Activated CD8-positive, alpha-beta memory T cell treated with anti-CD3 and anti-CD28 coated beads for 36 hours (primary cell): ENCODE data around the gene CCDC183. TPM values are rescaled to one million over a fixed set of nuclear protein-coding genes. Genes with fewer than 3 reads are reported as not detected.
"Not testable (repeated sequence)": the region's sequence is repeated elsewhere in the genome, so short reads cannot be mapped to it uniquely, and the experiment has no call there.

Source experiments
- CTCF ChIA-PET: fragments of 350-600 bp; sonication (Branson Sonifier 250); formaldehyde crosslinking; loops from one replicate; lab custom pipeline; 2021; ENCODE audit warnings: antibody characterized with exemption; lab: Charles Lee
- POLR2A ChIA-PET: fragments of 350-600 bp; sonication (Branson Sonifier 250); formaldehyde crosslinking; loops from one replicate; lab custom pipeline; 2021; ENCODE audit warnings: antibody characterized with exemption; lab: Charles Lee
- total RNA-seq, 2 experiments: library from RNA; stranded (reverse); gene quantifications; one replicate each; pipeline ENCODE4 v1.2.3, GENCODE V29; 2021

The CCDC183 gene
- total RNA-seq, 2 experiments from 2014 or later = 0.46 TPM; not detected in 1

DNA sequence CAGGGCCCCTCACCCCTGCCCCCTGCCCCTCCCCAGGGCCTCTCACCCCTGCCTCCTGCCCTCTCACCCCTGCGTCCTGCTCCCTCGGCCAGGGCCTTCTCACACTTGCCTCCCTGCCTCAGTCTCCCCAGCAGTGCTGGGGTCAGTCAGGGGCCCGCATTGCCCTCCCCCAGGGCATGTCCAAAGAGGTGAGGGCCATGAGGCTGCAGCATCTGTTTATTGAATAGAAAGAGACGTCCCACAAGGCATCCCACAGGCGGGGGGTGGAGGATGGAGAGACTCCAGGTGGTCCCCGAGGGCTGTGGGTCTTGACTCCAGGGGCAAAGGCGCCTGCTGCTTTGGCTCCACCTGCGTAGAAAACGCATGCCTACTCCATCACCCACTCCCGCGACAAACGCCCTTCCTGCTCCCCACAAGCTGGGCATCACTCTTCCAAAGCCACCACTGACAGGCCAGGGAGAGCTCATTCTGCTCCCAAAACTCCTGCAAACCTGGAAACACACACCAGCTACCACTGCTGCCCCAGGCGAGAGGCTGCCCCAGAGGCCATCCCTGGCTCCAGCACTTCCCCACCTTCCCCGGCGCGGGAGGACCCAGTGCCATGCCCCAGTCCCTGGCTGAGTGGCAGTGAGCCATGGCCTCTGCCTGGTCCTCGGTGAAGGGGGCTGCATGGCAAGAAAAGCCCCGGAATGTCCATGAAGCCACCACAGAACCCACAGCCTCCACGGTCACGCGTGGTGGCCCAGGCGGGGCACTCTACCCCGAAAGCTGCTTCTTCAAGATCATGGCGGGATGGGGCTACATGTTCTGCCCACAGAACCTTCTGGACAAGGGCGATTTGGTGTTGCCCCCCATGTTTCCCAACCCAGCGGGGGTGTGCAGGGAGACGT is 36.5 kb upstream of the CCDC183 start:
- ChIA-PET POLR2A (no interaction called here), CTCF (interaction anchor here (0.9 to 1.2 kb wide), 2 partner anchors 13 to 15 kb away, joined by 3 read pairs; no protein-coding TSS in a partner anchor)

DNA sequence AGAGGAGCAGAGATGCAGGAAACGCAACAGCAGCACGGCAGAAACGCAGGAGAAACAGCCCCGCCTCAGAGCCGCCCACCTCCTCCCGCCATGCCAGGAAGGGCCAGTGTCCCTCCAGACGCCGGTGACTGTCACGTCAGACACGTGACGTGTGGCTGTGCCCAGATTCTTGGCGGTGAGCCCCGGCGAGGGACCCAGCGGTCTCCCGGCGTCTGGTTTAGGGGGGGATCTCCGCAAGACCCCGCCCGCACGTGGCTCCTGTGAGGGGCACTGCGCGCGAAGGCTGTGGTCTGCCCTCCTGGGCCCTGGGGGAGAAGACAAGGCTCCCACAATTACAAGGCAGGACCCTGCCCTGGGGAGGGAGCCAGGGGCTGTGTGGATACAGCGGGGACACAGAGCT is 35.7 kb upstream of the CCDC183 start:
- ChIA-PET POLR2A (no interaction called here), CTCF (interaction anchor here (0.9 to 1.2 kb wide), 2 partner anchors 12 to 16 kb away, joined by 3 read pairs; no protein-coding TSS in a partner anchor)

DNA sequence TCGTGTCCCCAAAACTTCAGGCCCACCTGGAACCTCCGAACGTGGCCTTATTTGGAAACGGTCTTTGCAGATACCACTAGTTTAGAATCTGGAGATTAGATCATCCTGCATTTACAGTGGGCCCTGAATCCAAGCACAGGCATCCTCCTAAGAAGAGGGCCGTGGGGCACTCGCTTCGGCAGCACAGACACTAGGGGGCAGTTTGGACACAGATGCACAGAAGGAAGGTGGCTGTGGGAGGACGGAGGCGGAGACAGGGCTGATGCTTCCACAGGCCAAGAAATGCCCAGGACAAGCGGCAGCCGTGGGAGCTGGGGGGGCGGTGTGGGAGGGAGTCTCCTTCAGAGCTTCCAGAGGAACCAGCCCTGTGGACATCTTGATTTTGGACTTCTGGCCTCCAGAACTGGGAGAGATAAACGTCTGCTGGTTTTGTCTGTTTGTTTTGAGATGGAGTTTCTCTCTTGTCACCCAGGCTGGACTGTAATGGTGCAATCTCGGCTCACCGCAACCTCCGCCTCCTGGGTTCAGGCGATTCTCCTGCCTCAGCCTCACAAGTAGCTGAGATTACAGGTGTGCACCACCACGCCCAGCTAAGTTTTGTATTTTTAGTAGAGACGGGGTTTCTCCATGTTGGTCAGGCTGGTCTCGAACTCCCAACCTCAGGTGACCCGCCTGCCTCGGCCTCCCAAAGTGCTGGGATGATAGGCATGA is 35.1 kb upstream of the CCDC183 start:
- POLR2A ChIA-PET = not testable (repeated sequence)

DNA sequence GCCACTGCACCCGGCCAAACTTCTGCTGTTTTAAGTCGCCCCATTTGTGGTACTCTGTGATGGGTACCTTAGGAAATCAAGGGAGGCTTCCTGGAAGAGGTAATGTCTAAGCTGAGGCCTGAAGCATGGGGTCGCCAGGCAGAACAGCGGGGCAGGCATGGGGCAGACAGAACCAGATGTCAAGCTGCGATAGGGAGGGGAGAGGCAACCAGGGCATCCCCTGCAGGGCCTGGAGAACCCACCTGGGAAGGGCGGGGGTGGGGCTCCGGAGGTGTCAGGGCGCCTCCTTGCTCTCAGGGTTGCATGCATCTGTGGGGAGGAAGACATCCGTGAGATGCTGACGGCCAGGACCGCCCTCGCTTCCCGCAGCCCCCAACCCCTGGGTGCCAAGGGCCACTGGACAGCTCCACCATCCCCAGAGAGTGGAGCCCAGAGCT is 34.6 kb upstream of the CCDC183 start:
- POLR2A ChIA-PET = no interaction called here
- CTCF ChIA-PET = no interaction called here

More for the DNA sequence above, 35.1 kb upstream of the CCDC183 start:
- CTCF ChIA-PET = interaction anchor here (0.9 to 1.2 kb wide), 2 partner anchors 12 to 16 kb away, joined by 3 read pairs; no protein-coding TSS in a partner anchor

DNA sequence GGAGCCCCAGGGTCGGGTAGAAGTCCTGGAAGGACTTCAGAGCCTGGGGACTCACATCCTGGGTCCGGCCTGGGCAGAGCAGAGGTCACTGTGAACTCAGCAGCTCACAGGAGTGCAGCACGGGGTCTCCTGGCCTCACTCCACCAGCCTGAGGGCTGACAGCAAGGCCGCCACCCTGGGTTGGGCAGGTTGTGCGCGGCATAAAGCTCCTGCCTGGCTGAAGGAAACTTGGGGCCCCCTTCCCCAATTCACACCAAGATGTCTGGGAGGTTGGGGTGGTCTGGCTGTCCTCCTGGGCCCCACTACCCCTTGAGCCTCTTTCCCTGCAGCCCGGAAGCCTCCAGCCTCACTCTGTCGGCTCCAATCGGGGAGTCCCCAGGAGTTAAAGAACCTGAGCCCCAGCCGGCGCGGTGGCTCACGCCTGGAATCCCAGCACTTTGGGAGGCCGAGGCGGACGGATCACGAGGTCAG is 33.9 kb upstream of the CCDC183 start:
- CTCF ChIA-PET = interaction anchor here (0.6 kb wide), 1 partner anchor 13 kb away, joined by 3 read pairs; no protein-coding TSS in a partner anchor
- POLR2A ChIA-PET = no interaction called here

DNA sequence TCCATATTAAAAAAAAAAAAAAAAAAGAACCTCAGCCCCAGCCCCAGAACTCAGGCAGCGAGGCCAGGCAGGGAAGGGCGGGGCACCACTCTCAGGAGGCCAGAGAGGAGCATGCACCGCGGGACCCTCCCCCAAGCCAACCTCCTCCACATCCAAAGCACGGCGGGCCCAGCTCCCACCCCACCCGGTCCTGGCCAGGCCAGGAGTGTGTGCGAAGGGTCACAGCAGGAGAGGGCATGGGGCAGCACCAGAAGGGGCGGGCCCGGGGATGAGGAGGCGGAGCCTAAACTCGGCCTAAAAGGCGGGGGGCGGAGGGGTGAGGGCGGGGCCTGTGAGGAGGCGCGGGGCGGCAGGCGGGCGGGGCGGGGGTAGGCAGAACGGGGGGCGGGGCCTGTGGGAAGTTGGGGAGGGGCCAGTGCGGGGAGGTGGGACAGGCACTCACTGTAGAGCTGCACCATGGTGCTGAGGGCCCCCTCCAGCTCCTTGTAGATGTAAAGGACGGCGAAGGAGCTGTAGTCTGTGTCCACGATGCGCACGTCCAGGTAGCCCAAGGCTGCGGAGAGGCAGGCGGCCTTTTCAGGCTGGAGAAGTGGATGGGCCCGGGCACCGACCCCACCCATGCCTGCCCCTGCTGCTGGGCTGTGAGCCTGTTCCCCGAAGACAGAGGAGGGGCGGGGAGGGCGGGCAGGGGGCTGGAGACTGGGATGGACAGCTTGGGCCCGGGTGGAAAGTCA is 33.1 kb upstream of the CCDC183 start:
- ChIA-PET POLR2A (no interaction called here), CTCF (interaction anchor here (0.6 to 0.8 kb wide), 2 partner anchors 8 to 12 kb away, joined by 3 read pairs; no protein-coding TSS in a partner anchor)

DNA sequence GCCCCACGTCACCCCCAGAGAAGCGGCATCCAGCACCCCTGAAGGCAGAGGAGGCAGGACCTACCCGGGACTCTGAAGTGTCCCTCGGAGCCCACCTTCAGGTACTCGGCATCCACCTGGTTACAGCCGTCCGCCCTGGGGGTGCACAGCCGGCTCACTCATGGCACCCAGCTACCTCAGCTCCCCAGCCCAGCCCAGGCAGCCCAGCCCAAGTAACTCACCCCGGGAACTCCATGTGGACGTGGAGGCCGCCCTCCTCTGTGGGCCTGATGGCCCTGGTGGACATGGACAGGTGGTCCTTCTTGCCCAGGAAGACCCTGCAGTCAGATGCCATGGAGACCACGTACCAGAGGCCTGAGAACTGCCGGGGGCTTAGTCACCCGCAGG is 32.5 kb upstream of the CCDC183 start:
- ChIA-PET POLR2A (no interaction called here), CTCF (interaction anchor here (0.8 kb wide), 1 partner anchor 9 kb away, joined by 3 read pairs; no protein-coding TSS in a partner anchor)

DNA sequence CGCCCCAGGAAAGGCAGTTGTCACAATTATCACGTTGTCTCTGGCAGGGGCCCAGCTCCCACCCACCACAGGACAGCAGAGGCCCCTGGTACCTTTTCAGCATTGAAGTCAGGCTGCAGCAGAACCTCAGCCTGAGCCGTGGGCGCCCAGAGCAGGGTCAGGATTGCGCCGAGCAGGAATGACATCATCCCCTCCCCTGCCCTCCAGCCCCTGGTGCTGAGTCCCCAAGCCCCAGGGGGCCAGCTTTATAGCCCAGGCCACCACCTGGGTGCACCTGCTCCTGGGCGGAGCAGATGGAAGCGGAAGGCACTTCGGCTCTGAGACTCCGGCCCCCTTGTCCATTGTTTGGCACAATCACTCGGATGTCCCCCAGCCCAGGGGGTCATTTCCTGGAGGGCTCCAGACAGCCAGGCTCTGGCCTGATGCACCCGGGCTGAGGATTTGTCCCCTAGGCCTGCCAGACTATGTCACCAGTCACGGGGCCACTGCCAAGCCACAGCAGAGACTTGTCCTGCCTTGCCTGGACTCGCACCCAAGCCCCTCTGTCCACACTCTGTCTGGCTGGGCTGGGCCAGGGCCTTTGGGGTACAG is 31.7 kb upstream of the CCDC183 start, which contains the start of gene LCN15:
TSS of gene LCN15 (minus strand) at position 218 of the 591 bp plus-strand sequence. CDS start at position 188, 30 bp downstream.
- ChIA-PET POLR2A (no interaction called here), CTCF (interaction anchor here (0.7 to 0.8 kb wide), 2 partner anchors 10 to 38 kb away, joined by 3 read pairs; no protein-coding TSS in a partner anchor)

DNA sequence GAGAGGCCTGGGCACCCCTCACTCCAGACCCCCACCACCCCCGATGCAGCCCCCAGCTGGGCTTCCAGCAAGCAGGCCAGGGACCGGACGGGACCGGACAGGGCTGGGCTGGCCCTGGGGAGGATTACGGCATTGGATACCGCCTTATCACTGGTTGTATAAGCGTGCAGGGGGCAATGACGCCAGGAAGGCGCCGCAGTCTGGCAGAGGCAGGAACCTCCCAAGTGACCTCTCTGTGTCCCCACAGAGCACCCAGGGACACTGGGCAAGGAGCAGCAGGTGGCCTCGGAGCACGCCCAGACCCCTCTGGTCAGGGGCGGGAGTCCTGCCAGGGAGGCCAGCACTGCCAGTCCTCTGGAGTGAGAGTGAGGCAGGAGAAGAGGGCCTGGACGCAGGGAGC is 31.1 kb upstream of the CCDC183 start:
- CTCF ChIA-PET = interaction anchor here (2.0 kb wide), 1 partner anchor 13 kb away, joined by 6 read pairs; no protein-coding TSS in a partner anchor
- POLR2A ChIA-PET = no interaction called here

DNA sequence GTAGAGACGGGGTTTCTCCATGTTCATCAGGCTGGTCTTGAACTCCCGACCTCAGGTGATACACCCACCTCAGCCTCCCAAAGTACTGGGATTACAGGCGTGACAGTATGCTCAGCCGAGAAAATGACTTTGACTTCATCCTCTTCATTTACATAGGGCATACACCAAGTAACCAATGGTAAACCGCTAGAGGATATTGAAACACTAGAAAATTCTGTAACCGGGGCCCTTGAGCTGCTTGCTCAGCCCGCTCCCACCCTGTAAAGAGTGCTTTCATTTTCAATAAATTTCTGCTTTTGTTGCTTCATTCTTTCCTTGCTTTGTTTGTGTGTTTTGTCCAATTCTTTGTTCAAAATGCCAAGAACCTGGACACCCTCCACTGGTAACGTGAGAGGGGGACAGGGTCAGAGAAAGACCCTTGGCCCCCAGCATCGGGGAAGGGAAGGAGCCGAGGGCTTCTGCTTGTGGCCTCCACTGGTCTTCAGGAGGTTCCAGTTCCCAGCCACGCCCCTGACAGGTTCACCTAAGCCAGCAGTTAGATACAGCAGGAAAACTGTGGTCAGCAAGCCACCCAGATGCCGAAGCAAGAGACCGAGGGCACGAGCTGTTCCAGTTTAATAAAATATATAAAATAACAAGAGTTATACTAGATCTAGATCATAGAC is 30.3 kb upstream of the CCDC183 start:
- CTCF ChIA-PET = interaction anchor here (0.8 to 2.0 kb wide), 5 partner anchors 14 to 298 kb away, joined by 3 to 6 read pairs (median 3); no protein-coding TSS in a partner anchor
- POLR2A ChIA-PET = interaction anchor here (1.1 kb wide), 1 partner anchor 15 kb away, joined by 3 read pairs; no protein-coding TSS in a partner anchor

DNA sequence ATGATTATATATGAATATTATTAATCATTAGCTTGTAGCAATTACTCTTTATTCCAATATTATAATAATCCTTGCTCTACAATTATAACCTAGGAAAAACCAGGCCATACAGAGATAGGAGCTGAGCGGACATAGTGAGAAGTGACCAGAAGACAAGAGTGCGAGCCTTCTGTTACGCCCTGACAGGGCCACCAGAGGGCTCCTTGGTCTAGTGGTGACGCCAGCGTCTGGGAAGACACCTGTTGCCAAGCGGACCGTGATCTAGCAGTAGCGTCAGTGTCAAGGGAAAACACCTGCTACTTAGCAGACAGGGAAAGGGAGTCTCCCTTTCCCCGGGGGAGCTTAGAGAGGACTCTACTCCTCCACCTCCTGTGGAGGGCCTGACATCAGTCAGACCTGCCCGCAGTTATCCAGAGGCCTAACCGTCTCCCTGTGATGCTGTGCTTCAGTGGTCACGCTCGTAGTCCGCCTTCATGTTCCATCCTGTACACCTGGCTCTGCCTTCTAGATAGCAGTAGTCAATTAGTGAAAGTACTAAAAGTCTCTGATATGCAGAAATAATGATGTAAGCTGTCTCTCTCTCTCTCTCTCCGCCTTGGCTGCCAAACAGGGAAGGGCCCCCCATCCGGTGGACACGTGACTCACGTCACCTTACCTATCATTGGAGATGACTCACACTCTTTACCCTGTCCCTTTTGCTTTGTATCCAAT is 29.6 kb upstream of the CCDC183 start:
- ChIA-PET CTCF (interaction anchor here (0.8 to 2.0 kb wide), 5 partner anchors 15 to 298 kb away, joined by 3 to 6 read pairs (median 3); no protein-coding TSS in a partner anchor), POLR2A (interaction anchor here (1.1 kb wide), 1 partner anchor 16 kb away, joined by 3 read pairs; no protein-coding TSS in a partner anchor)

DNA sequence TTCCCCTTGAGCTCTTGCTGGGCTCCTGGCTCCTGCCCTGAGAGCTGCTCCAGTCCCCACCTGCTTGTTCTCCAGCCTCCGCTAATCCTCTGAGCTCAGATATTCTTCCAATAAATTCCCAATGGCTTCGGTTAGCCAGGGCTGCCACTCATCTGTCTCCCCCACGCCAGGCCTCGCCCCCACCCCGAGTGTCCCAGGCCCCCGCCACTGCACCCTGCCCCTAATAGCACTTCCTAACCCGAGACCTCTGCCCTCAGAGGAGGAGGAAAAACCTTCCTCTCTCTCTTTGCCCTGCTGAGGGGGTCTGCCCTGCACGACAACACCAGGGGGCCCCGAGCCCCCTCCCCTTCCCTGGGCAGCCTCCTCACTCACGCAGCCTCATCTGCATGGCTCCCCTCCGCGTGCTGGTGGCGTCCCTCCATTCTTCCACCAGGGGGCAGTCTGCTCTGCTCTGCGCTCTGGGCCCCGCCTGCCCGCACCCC is 26.4 kb upstream of the CCDC183 start:
- ChIA-PET CTCF (interaction anchor here (0.7 to 1.3 kb wide), 2 partner anchors 9 to 16 kb away, joined by 3 to 4 read pairs; no protein-coding TSS in a partner anchor), POLR2A (no interaction called here)

DNA sequence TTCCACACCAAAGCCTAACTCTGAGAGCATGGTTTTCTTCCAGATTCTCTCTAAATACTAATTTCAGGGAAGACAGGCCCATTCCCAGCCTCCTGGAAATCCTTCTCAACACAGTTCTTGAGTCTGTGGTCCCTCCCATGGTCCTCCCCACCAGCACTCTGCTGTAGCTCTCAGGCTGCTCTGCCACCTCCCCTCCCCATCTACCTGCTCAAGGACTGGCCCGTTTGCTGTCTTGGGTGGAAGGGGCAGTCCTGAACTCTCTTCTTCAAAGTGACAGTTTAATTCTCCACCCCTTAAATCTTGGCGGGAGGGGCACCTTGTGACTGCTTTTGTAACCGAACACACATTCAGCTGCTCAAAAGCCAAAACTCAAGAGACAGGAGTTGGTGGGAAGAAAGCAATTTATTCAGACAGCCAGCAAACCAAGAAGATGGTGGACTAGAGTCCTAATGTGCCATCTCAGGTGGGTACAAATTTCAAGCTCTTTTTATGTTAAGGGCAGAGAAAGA is 24.2 kb upstream of the CCDC183 start:
- ChIA-PET CTCF (interaction anchor here (1.6 kb wide), 1 partner anchor 34 kb away, joined by 3 read pairs; no protein-coding TSS in a partner anchor), POLR2A (no interaction called here)

DNA sequence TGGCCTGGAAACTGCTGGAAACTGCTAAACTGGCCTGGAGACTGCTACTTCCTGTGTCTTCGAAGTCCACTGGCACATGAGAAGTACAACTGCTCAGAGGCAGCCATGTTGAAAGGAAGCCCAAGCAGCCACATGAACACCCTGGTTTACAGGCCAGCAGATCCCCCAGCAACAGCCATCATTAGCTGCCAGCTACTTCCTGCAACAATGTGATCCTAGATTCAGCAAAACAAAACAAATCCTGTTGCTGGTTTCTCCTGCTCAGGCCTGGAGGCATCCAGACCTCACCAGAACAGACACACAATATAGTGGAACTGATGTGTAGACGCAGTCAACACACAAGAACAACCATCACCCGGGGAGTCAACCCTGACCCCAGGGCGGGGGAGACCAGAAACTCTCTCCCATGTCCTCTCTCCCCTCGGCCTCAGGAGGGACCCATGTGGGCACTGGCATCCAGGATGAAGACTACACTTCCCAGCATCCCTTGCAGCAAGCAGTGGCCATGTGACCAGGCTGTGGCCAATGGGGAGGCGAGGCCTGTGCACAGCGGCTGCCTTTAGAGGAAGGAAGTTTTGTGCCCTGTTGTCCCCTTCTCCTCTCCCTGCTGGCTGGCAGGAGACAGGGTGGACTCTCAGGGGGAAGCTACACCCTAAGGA is 22.6 kb upstream of the CCDC183 start:
- POLR2A ChIA-PET = no interaction called here

DNA sequence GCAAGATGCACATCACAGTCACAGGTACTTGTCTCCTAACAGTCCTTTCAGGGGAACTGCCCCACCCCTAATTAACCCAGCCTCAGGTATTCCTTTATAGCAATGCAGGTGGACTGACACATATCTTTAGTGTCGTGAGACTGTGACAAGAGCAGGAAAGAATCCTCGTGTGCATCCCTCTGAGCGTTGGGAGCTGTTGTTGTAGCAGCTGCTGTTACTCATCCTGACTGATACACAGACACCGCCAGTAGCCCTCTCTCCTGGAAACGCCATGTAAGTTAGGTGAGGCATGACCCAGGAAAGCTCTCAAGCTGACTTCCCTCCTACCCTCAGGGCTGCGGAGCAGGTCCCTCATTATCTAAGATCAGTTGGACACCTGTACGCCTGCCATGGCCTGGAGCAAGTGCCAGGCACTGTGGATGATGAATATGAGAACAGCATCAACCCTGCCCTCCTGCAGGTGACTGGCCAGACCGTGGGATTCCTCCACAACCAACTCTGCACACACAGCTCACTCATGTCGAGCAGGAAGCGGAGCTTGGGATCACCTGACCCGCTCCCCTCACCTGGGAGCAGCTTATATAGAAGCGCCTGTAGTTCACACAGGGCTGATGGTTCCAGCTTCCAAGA is 21.6 kb upstream of the CCDC183 start:
- CTCF ChIA-PET = interaction anchor here (0.6 kb wide), 1 partner anchor 47 kb away, joined by 3 read pairs; no protein-coding TSS in a partner anchor
- POLR2A ChIA-PET = no interaction called here

More for the DNA sequence above, 22.6 kb upstream of the CCDC183 start:
- CTCF ChIA-PET = interaction anchor here (1.0 kb wide), 1 partner anchor 13 kb away, joined by 3 read pairs; no protein-coding TSS in a partner anchor
